HepG2 (cell line): ENCODE results near the gene ACVR1B. TPM values are rescaled to one million over a fixed set of nuclear protein-coding genes. Genes with fewer than 3 reads are reported as not detected.
A peak's percentile ranks its signal among the peaks of the same experiment; 100 is the strongest.

Experiments
- ATAD3A ChIP-seq: sonication (generic); formaldehyde crosslinking; IDR thresholded peaks from 2 replicates; pipeline ENCODE4 v1.4.0; 2020; ENCODE audit warnings: missing genetic modification reagents
- ATF1 ChIP-seq: IDR thresholded peaks from 2 replicates; pipeline ENCODE4 v1.6.1; 2016; ENCODE audit warnings: mild to moderate bottlenecking, control low read depth
- GPN1 ChIP-seq: sonication (generic); formaldehyde crosslinking; IDR thresholded peaks from 2 replicates; pipeline ENCODE4 v1.5.1; 2020; ENCODE audit warnings: missing genetic modification reagents, borderline replicate concordance
- HOXA7 ChIP-seq: sonication (generic); formaldehyde crosslinking; IDR thresholded peaks from 2 replicates; pipeline ENCODE4 v1.8.1; 2022; ENCODE audit warnings: mild to moderate bottlenecking, missing genetic modification reagents, moderate library complexity
- KLF12 ChIP-seq: sonication (generic); formaldehyde crosslinking; IDR thresholded peaks from 2 replicates; pipeline ENCODE4 v1.4.0; 2020; ENCODE audit warnings: missing genetic modification reagents, borderline replicate concordance
- PRPF4 ChIP-seq: fragments of 200-400 bp; formaldehyde crosslinking; IDR thresholded peaks from 2 replicates; pipeline ENCODE4 v1.6.1; 2016; ENCODE audit warnings: low read length, low read depth; ENCODE audit not compliant: poor library complexity, severe bottlenecking
- RFXAP ChIP-seq: sonication (generic); formaldehyde crosslinking; IDR thresholded peaks from 2 replicates; pipeline ENCODE4 v1.4.0; 2020; ENCODE audit warnings: missing genetic modification reagents, borderline replicate concordance
- RXRB ChIP-seq: IDR thresholded peaks from 2 replicates; pipeline ENCODE4 v1.6.1; 2016; ENCODE audit warnings: borderline replicate concordance, missing genetic modification reagents, missing compliant biosample characterization
- SOX13 ChIP-seq, 3 experiments: fragments of 450-650 bp in 1 of 3; sonication (generic) in 1 of 3; formaldehyde crosslinking in 1 of 3; IDR thresholded peaks in 2 of 3; conservative IDR thresholded peaks in 1 of 3; 2 replicates each; pipeline versions ENCODE4 v1.5.0 to v1.6.1; 2016 to 2020; ENCODE audit warnings: antibody characterized with exemption in 1 of 3, mild to moderate bottlenecking in 1 of 3, missing compliant biosample characterization in 1 of 3, missing genetic modification reagents in 1 of 3, moderate library complexity in 1 of 3
- TBX2 ChIP-seq: sonication (generic); formaldehyde crosslinking; IDR thresholded peaks from 2 replicates; pipeline ENCODE4 v1.5.0; 2020; ENCODE audit warnings: missing genetic modification reagents, mild to moderate bottlenecking, borderline replicate concordance
- ZMAT3 ChIP-seq: sonication (generic); formaldehyde crosslinking; conservative IDR thresholded peaks from 2 replicates; pipeline ENCODE4 v1.7.0; 2021; ENCODE audit warnings: missing genetic modification reagents
- ZNF12 ChIP-seq: sonication (generic); formaldehyde crosslinking; IDR thresholded peaks from 2 replicates; pipeline ENCODE4 v1.5.0; 2020; ENCODE audit warnings: missing genetic modification reagents
- polyA plus RNA-seq, 8 experiments: library from polyadenylated mRNA; depleted of rRNA in 3 of 8; stranded (reverse) in 7 of 8; unstranded in 1 of 8; fragments of >200 nt; fragmentation: Illumina TruSeq in 4 of 8; extraction: Trizol in 4 of 8; gene quantifications; 2 replicates each; pipeline versions ENCODE4 v1.2.1 to v1.2.3, GENCODE V29; 2011 to 2016; ENCODE audit warnings: low read depth in 4 of 8, missing spikeins in 1 of 8, mixed read lengths in 1 of 8; ENCODE audit not compliant: insufficient read depth in 1 of 8
- total RNA-seq, 5 experiments: library from RNA; depleted of rRNA; stranded (reverse); fragments of >200 nt; fragmentation: Illumina TruSeq; extraction: Trizol; gene quantifications; 2 replicates each; pipeline ENCODE4 v1.2.3, GENCODE V29; 2016; ENCODE audit warnings: low read depth in 1 of 5
- TF ChIP-seq, protein P1 (sequence below): sonication (generic); formaldehyde crosslinking; IDR thresholded peaks from 2 replicates; pipeline ENCODE4 v1.8.1; 2023; ENCODE audit warnings: mild to moderate bottlenecking, moderate library complexity, missing genetic modification reagents
- TF ChIP-seq, protein P2 (sequence below): sonication (generic); formaldehyde crosslinking; IDR thresholded peaks from 2 replicates; pipeline ENCODE4 v1.8.0; 2022; ENCODE audit warnings: missing genetic modification reagents, low read depth, mild to moderate bottlenecking, borderline replicate concordance
- TF ChIP-seq, protein P3 (sequence below), 2 experiments: sonication (generic) in 1 of 2; formaldehyde crosslinking in 1 of 2; IDR thresholded peaks; 2 replicates each; pipeline versions ENCODE4 v1.6.1 to v1.9.0; 2014 to 2022; ENCODE audit warnings: antibody characterized with exemption in 1 of 2, borderline replicate concordance in 1 of 2, inconsistent platforms in 1 of 2, low read depth in 1 of 2, missing genetic modification reagents in 1 of 2
- TF ChIP-seq, protein P4 (sequence below): sonication (generic); formaldehyde crosslinking; IDR thresholded peaks from 2 replicates; pipeline ENCODE4 v1.5.0; 2020; ENCODE audit warnings: missing genetic modification reagents
- TF ChIP-seq, protein P5 (sequence below): sonication (generic); formaldehyde crosslinking; IDR thresholded peaks from 2 replicates; pipeline ENCODE4 v1.8.0; 2022; ENCODE audit warnings: mild to moderate bottlenecking, missing genetic modification reagents, moderate library complexity
- TF ChIP-seq, protein P6 (sequence below): IDR thresholded peaks from 2 replicates; pipeline ENCODE4 v1.6.1; 2012; ENCODE audit warnings: inconsistent platforms

ACVR1B gene
- total and polyA plus RNA-seq, 2 of the 13 experiments (the other 11 are each of a cell fraction or from before 2014, with no cell fraction given) = 8.9 to 12.1 TPM

DNA sequence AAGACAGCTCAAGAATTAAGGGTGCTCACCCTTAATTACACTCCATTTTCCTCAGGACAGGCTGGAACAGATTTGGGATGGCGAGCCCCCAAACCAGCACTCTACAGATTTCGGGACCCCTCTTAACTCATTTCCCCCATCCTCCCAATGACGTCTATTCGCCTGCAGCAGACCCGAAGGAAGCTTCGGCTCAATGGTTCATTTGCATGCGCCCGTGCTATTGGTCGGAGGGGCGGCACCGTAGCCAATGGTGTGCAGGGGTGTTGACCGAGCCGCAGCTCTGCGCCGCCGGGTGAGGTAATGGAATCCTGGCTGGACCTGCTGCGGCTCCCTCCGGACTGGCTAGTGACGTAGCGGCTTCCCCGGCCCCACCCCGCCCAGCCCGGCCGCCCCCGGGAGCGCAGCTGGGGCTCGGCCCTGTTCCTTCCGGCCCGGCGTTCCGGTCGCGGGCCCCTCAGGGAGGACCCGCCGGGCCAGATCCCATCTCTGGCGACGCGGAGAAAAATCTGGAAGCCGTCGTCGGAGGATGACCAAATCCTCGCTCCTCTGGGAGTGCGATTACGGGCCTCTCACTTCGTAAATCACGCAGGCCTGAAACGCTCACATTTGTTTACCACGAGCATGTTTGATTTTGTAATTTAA, 81.4 kb downstream of the ACVR1B start (continued):
- TF ChIP-seq TBX2 (CRISPR knock-in tag) (no peak), RXRB (CRISPR knock-in tag) (no peak), SOX13 (IDR thresholded peaks at IDR 0.05) (no peak), SOX13 (CRISPR knock-in tag; conservative IDR thresholded peaks at IDR 0.05 in 1 of 2, IDR thresholded peaks at IDR 0.05 in 1 of 2) (peak in 1 of 2 experiments; percentile 38; a peak in 1 of 4 replicates), ATAD3A (no peak), GPN1 (CRISPR knock-in tag) (no peak), KLF12 (peak; percentile 76; the same call in 1 of the 2 replicates), PRPF4 (no peak), ATF1 (CRISPR knock-in tag) (no peak), ZMAT3 (CRISPR knock-in tag) (peak; percentile 41; the same call in 1 of the 2 replicates), ZNF12 (no peak), RFXAP (peak; percentile 87; the same call in 1 of the 2 replicates), HOXA7 (CRISPR knock-in tag) (no peak)
- TF ChIP-seq, protein P1, sequence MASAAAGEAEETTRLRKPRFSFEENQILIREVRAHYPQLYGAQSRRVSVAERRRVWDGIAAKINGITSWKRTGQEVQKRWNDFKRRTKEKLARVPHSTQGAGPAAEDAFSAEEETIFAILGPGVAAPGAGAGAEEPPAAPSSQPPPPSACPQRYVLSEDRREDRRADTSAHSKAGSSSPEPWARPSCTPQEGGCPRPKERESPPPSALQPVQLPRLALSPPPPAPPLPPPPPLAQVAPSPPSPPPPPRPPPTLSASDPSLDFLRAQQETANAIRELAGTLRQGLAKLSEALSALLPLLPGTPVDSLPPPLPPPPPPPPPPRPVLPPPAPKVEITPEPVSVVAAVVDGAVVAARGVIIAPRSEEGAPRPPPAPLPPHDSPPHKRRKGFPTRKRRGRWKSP (CRISPR knock-in tag) = peak; percentile 52; the same call in 1 of the 2 replicates
- TF ChIP-seq, protein P2, sequence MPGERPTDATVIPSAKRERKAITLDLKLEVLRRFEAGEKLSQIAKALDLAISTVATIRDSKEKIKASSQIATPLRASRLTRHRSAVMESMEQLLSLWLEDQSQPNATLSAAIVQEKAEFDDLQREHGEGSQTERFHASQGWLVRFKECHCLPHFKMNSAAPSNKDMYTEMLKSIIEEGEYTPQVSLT = no peak
- TF ChIP-seq, protein P3, sequence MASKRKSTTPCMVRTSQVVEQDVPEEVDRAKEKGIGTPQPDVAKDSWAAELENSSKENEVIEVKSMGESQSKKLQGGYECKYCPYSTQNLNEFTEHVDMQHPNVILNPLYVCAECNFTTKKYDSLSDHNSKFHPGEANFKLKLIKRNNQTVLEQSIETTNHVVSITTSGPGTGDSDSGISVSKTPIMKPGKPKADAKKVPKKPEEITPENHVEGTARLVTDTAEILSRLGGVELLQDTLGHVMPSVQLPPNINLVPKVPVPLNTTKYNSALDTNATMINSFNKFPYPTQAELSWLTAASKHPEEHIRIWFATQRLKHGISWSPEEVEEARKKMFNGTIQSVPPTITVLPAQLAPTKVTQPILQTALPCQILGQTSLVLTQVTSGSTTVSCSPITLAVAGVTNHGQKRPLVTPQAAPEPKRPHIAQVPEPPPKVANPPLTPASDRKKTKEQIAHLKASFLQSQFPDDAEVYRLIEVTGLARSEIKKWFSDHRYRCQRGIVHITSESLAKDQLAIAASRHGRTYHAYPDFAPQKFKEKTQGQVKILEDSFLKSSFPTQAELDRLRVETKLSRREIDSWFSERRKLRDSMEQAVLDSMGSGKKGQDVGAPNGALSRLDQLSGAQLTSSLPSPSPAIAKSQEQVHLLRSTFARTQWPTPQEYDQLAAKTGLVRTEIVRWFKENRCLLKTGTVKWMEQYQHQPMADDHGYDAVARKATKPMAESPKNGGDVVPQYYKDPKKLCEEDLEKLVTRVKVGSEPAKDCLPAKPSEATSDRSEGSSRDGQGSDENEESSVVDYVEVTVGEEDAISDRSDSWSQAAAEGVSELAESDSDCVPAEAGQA (IDR thresholded peaks at IDR 0.05; ENCODE audit: low read depth) = 0 out of 2 replicates have a peak, but pooled peaks have one; percentile 21
- TF ChIP-seq, protein P3 (CRISPR knock-in tag; IDR thresholded peaks at IDR 0.05; ENCODE audit: borderline replicate concordance) = no peak
- TF ChIP-seq, protein P4, sequence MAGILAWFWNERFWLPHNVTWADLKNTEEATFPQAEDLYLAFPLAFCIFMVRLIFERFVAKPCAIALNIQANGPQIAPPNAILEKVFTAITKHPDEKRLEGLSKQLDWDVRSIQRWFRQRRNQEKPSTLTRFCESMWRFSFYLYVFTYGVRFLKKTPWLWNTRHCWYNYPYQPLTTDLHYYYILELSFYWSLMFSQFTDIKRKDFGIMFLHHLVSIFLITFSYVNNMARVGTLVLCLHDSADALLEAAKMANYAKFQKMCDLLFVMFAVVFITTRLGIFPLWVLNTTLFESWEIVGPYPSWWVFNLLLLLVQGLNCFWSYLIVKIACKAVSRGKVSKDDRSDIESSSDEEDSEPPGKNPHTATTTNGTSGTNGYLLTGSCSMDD (CRISPR knock-in tag) = no peak
- TF ChIP-seq, protein P5, sequence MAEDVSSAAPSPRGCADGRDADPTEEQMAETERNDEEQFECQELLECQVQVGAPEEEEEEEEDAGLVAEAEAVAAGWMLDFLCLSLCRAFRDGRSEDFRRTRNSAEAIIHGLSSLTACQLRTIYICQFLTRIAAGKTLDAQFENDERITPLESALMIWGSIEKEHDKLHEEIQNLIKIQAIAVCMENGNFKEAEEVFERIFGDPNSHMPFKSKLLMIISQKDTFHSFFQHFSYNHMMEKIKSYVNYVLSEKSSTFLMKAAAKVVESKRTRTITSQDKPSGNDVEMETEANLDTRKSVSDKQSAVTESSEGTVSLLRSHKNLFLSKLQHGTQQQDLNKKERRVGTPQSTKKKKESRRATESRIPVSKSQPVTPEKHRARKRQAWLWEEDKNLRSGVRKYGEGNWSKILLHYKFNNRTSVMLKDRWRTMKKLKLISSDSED (CRISPR knock-in tag) = no peak
- TF ChIP-seq, protein P6, sequence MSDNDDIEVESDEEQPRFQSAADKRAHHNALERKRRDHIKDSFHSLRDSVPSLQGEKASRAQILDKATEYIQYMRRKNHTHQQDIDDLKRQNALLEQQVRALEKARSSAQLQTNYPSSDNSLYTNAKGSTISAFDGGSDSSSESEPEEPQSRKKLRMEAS = peak; percentile 28; the same call in 1 of the 2 replicates
